Measurements from ENCODE around the gene CCDC73.
"Not testable (repeated sequence)": the region's sequence is repeated elsewhere in the genome, so short reads cannot be mapped to it uniquely, and the experiment has no call there.

CCDC73 gene

GRCh38 chr11:32706985-32707741 lies 87.3 kb downstream of the CCDC73 start:
- no peak for DNase-seq (ENCODE audit: low read depth in 1 of 2, low spot score in 1 of 2)

- DNase-seq (ENCODE audit: low read depth in 1 of 2, low spot score in 1 of 2), result no peak
These were observed 89.0 kb downstream of the CCDC73 start for GRCh38 chr11:32705309-32706033.

- no peak for DNase-seq (ENCODE audit: low read depth in 1 of 2, low spot score in 1 of 2)
These were observed 89.7 kb downstream of the CCDC73 start for GRCh38 chr11:32704775-32705174.

GRCh38 chr11:32704261-32704660 lies 90.2 kb downstream of the CCDC73 start:
- no peak for DNase-seq (ENCODE audit: low read depth in 1 of 2, low spot score in 1 of 2)

- no peak for DNase-seq (ENCODE audit: low read depth in 1 of 2, low spot score in 1 of 2)
These were observed 92.8 kb downstream of the CCDC73 start for GRCh38 chr11:32701616-32702015.

- DNase-seq (ENCODE audit: low read depth in 1 of 2, low spot score in 1 of 2), result no peak
These were observed 95.9 kb downstream of the CCDC73 start for GRCh38 chr11:32698579-32698978.

- DNase-seq (ENCODE audit: low read depth in 1 of 2, low spot score in 1 of 2), result no peak
These were observed 123.4 kb downstream of the CCDC73 start for GRCh38 chr11:32671051-32671450.

GRCh38 chr11:32659672-32660071 lies 134.8 kb downstream of the CCDC73 start:
- no peak for DNase-seq (ENCODE audit: low read depth in 1 of 2, low spot score in 1 of 2)

GRCh38 chr11:32658639-32659406 lies 135.6 kb downstream of the CCDC73 start:
- DNase-seq (ENCODE audit: low read depth in 1 of 2, low spot score in 1 of 2), result no peak

- no peak for DNase-seq (ENCODE audit: low read depth in 1 of 2, low spot score in 1 of 2)
These were observed 150.9 kb downstream of the CCDC73 start for GRCh38 chr11:32643526-32643925.

- no peak for DNase-seq (ENCODE audit: low read depth in 1 of 2, low spot score in 1 of 2)
These were observed 153.1 kb downstream of the CCDC73 start for GRCh38 chr11:32641361-32641760.

- DNase-seq (ENCODE audit: low read depth in 1 of 2, low spot score in 1 of 2), result no peak
These were observed 158.6 kb downstream of the CCDC73 start for GRCh38 chr11:32635819-32636218.

- no peak for DNase-seq (ENCODE audit: low read depth in 1 of 2, low spot score in 1 of 2)
These were observed 163.6 kb downstream of the CCDC73 start for GRCh38 chr11:32630844-32631243.

- no peak for DNase-seq (ENCODE audit: low read depth in 1 of 2, low spot score in 1 of 2)
These were observed 177.6 kb downstream of the CCDC73 start for GRCh38 chr11:32616903-32617302.

- no peak for DNase-seq (ENCODE audit: low read depth in 1 of 2, low spot score in 1 of 2)
These were observed 179.0 kb downstream of the CCDC73 start for GRCh38 chr11:32615422-32615821.

- DNase-seq (ENCODE audit: low read depth in 1 of 2, low spot score in 1 of 2), result no peak
These were observed 180.8 kb downstream of the CCDC73 start for GRCh38 chr11:32613500-32614151.

- DNase-seq (ENCODE audit: low read depth in 1 of 2, low spot score in 1 of 2), result no peak
These were observed 183.6 kb downstream of the CCDC73 start for GRCh38 chr11:32610797-32611352.

GRCh38 chr11:32608826-32609225 lies 185.6 kb downstream of the CCDC73 start:
- DNase-seq (ENCODE audit: low read depth in 1 of 2, low spot score in 1 of 2), result not testable (repeated sequence)

- no peak for DNase-seq (ENCODE audit: low read depth in 1 of 2, low spot score in 1 of 2)
These were observed 188.2 kb downstream of the CCDC73 start for GRCh38 chr11:32606220-32606619.

GRCh38 chr11:32602657-32603415 lies 191.6 kb downstream of the CCDC73 start:
- DNase-seq (ENCODE audit: low read depth in 1 of 2, low spot score in 1 of 2), result no peak

Data from stimulated activated CD4-positive, alpha-beta T cell treated with anti-CD3 and anti-CD28 coated beads, Interleukin-15, amount 100 ng/mL, for 1 hour (primary cell).